ENCODE measurements around the gene LBX1.
"Not testable (repeated sequence)": the region's sequence is repeated elsewhere in the genome, so short reads cannot be mapped to it uniquely, and the experiment has no call there.

Gene LBX1

DNA sequence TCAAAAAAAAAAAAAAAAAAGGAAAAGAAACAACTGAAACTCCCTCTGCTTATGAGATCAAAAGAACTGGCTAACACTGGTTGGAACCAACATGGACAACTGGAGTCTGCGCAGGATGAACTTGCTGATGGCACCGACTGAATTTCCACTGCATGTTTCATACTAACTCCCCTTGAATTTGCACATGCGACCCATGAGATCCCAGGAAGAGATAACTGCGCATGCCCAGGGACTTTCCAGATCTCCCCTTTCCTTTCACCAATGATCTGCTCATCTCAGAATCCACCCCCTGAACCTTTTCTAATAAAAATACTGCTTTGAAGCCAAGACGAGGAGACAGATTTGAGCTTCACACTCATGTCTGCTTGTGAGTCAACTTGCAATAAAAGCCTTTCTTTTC lies 20.7 kb downstream of the LBX1 start:
- TF ChIP-seq, protein P1, sequence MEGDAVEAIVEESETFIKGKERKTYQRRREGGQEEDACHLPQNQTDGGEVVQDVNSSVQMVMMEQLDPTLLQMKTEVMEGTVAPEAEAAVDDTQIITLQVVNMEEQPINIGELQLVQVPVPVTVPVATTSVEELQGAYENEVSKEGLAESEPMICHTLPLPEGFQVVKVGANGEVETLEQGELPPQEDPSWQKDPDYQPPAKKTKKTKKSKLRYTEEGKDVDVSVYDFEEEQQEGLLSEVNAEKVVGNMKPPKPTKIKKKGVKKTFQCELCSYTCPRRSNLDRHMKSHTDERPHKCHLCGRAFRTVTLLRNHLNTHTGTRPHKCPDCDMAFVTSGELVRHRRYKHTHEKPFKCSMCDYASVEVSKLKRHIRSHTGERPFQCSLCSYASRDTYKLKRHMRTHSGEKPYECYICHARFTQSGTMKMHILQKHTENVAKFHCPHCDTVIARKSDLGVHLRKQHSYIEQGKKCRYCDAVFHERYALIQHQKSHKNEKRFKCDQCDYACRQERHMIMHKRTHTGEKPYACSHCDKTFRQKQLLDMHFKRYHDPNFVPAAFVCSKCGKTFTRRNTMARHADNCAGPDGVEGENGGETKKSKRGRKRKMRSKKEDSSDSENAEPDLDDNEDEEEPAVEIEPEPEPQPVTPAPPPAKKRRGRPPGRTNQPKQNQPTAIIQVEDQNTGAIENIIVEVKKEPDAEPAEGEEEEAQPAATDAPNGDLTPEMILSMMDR (IDR thresholded peaks at IDR 0.05; ENCODE audit: unreplicated experiment in 3 of 3), result no peak
- Mint-ChIP-seq H3K9me3 (peaks cover 2% of the 10 kb centered on the region), H3K27me3 (ENCODE audit: low read depth) (peaks cover 75% of the 10 kb centered on the region), H3K4me3 (no peak overlapping the region), H3K4me1 (peaks cover 4% of the 10 kb centered on the region), H3K27ac (no peak overlapping the region), H3K36me3 (ENCODE audit: low read depth) (no peaks in the 10 kb centered on the region)

DNA sequence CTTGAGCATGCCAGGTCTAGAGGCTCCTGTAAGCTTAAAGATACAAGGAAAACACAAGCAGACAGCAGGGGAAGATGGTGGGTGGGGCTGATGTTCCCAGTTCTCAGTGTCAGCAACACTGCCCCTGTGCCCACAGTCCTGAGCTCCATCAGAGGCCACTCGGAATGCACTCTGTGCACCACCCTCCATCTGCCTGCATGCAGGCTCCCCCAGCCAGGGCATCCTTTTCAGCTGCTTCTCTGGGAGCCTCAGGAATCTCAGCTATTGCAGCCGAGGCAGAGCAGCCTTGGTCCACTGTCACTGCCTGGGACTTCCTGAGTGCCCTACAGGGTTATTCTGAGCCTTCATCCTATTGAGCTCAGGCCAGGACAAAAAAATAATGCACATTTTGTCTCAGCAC lies 22.2 kb downstream of the LBX1 start:
- peaks cover 75% of the 10 kb centered on the region for H3K27me3 Mint-ChIP-seq (ENCODE audit: low read depth)
- H3K9me3 Mint-ChIP-seq, result peaks cover 2% of the 10 kb centered on the region
- no peak overlapping the region for H3K4me3 Mint-ChIP-seq
- H3K36me3 Mint-ChIP-seq (ENCODE audit: low read depth), result no peaks in the 10 kb centered on the region
- TF ChIP-seq, protein P1 (IDR thresholded peaks at IDR 0.05; ENCODE audit: unreplicated experiment in 3 of 3), result no peak
- H3K4me1 Mint-ChIP-seq, result no peaks in the 10 kb centered on the region
- no peak overlapping the region for H3K27ac Mint-ChIP-seq

DNA sequence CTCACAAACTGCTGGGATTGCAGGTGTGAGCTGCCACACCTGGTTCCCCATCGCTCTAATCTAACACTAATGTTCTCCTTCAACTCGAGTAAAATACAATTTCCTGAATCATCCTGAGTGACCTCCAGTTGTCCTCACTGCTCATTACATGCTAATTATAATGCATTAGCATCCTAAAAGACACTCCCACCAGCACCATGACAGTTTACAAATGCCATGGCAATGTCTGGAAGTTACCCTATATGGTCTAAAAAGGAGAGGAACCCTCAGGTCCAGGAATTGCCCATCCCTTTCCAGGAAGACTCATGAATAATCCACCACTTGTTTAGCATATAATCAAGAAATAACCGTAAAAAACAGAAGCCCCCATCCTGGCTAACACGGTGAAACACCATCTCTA lies 26.6 kb downstream of the LBX1 start:
- not testable (repeated sequence) for H3K4me1 Mint-ChIP-seq; H3K36me3 Mint-ChIP-seq (ENCODE audit: low read depth); H3K27ac Mint-ChIP-seq; H3K9me3 Mint-ChIP-seq; H3K4me3 Mint-ChIP-seq
- peaks cover 60% of the 10 kb centered on the region for H3K27me3 Mint-ChIP-seq (ENCODE audit: low read depth)

DNA sequence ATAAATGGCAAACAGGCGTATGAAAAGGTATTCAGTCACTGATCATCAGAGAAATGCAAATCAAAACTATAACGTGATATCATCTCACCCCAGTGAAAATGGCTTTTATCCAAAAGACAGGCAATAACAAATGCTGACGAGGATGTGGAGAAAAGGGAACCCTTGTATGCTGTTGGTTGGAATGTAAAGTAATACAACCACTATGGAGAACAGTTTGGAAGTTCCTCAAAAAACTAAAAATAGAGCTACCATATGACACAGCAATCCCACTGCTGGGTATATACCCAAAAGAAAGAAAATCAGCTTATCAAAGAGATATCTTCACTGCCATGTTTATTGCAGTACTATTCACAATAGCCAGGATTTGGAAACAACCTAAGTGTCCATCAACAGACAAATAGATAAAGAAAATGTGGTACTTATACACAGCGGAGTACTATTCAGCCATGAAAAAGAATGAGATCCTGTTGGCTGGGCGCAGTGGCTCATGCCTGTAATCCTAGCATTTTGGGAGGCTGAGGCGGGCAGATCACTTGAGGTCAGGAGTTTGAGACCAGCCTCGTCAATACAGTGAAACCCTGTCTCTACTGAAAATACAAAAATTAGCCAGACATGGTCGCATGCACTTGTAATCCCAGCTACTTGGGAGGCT lies 30.8 kb downstream of the LBX1 start:
- not testable (repeated sequence) for H3K4me3 Mint-ChIP-seq; H3K9me3 Mint-ChIP-seq; H3K27ac Mint-ChIP-seq; H3K4me1 Mint-ChIP-seq; H3K36me3 Mint-ChIP-seq (ENCODE audit: low read depth)
- peaks cover 59% of the 10 kb centered on the region for H3K27me3 Mint-ChIP-seq (ENCODE audit: low read depth)

DNA sequence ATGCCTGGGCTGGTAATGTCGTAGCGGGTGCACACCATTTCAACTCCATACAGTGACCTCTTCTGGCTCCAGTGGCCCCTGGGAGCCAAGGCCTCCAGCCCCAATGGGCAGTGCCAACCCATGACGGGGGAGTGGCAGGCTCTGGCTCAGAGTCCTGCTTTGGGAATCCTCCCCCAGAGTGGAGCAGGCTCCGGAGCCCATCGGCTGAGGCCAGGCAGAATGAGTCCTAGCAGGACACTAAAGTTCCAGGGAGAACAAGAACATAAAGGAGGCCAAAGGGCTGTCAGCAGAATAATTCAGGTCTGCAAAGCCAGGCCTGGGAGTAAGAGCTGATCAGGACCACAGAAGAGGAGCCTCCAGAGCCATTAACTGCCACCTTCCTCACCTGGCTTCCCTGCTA lies 33.3 kb downstream of the LBX1 start:
- H3K9me3 Mint-ChIP-seq, result no peaks in the 10 kb centered on the region
- H3K4me1 Mint-ChIP-seq, result no peaks in the 10 kb centered on the region
- H3K27ac Mint-ChIP-seq, result no peak overlapping the region
- H3K36me3 Mint-ChIP-seq (ENCODE audit: low read depth), result no peaks in the 10 kb centered on the region
- TF ChIP-seq, protein P1 (IDR thresholded peaks at IDR 0.05; ENCODE audit: unreplicated experiment in 3 of 3), result no peak
- H3K4me3 Mint-ChIP-seq, result no peak overlapping the region
- H3K27me3 Mint-ChIP-seq (ENCODE audit: low read depth), result peaks cover 47% of the 10 kb centered on the region

DNA sequence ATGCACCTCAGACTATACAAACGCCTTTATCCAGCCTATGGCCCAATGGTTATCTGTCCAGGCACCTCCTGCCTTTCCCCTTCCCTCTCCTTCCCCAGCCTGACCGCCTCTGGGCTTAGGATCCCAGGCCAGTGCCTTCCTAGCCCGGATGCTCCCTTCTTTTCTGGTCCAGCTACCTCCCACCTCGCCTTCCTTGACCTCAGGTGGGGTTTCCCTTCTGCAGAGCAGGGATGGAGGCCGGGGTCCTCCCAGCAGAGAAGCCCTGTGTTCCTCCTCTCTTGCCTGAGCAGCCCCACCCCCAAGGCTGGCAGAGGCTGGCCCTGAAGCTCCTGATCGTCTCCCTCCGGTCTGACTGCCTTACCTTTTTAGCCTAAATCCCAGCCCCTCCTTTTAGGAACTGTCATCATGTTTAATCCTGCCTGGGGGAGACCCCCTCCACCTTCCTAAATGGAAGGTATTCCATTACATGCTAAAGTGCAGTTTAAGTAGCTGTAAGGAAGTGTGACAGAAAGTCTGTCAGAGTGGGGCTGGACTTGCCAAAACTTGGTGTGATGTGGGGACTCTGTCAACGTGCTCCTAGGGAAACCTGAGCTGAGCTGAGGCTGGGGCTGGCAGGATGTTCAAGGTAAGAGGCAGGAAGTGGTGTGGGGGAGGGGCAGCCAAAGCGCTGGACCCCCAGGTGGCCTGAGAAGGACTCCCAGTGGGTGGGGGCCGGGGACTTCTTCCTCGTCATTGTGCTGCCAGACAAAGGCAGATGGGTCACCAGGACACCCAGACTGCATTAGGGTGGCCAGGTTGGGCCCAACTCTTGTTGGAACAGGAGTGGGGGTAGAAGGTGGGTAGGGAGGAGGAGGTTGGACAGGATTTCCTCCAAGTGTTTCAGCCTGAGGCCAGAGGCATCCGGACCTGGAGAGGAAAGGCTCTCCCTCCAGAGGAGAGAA lies 39.5 kb downstream of the LBX1 start:
- Mint-ChIP-seq H3K27me3 (ENCODE audit: low read depth) (peaks cover 17% of the 10 kb centered on the region), H3K9me3 (no peaks in the 10 kb centered on the region), H3K27ac (no peak overlapping the region), H3K4me1 (no peaks in the 10 kb centered on the region), H3K36me3 (ENCODE audit: low read depth) (no peaks in the 10 kb centered on the region), H3K4me3 (no peak overlapping the region)
- TF ChIP-seq, protein P1 (IDR thresholded peaks at IDR 0.05; ENCODE audit: unreplicated experiment in 3 of 3), result no peak

Measured in nephron (organoid).